CD4-positive, alpha-beta T cell treated with Interleukin-17A for 4 hours (primary cell): Measurements from ENCODE around the gene HMBS.
A peak's percentile ranks its signal among the peaks of the same experiment; 100 is the strongest.
"Not testable (repeated sequence)": the region's sequence is repeated elsewhere in the genome, so short reads cannot be mapped to it uniquely, and the experiment has no call there.

Source experiments
- DNase-seq: peaks from one replicate; pipeline ENCODE4 v3.0.0-alpha.2; 2020; ENCODE audit warnings: mixed read lengths

Gene HMBS

GRCh38 chr11:119084663-119085436 lies at the start of gene HMBS:
Gene HMBS (plus strand): TSS chr11:119084881. CDS start chr11:119085034, 153 bp downstream.
- DNase-seq, result peak; percentile 91

DNA sequence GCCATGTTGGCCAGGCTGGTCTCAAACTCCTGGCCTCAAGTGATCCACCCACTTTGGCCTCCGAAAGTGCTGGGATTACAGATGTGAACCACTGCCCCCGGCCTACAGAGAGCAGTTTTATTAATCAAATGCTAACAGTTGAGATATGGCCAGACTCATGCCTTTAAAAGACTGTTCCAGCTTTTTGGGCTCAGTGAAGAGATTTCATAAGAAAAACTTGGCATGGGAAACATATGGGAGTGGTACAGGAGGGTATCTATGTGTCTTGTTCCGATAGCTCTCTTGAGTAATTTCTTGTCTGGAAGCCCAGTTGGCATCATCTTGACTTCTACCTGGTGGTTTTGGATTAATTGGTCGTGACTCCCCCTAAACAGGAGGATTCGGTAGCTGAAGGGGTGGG lies 45.8 kb upstream of the HMBS start:
- no peak for DNase-seq

GRCh38 chr11:119039471-119039870 lies 45.2 kb upstream of the HMBS start:
- DNase-seq, result not testable (repeated sequence)

DNA sequence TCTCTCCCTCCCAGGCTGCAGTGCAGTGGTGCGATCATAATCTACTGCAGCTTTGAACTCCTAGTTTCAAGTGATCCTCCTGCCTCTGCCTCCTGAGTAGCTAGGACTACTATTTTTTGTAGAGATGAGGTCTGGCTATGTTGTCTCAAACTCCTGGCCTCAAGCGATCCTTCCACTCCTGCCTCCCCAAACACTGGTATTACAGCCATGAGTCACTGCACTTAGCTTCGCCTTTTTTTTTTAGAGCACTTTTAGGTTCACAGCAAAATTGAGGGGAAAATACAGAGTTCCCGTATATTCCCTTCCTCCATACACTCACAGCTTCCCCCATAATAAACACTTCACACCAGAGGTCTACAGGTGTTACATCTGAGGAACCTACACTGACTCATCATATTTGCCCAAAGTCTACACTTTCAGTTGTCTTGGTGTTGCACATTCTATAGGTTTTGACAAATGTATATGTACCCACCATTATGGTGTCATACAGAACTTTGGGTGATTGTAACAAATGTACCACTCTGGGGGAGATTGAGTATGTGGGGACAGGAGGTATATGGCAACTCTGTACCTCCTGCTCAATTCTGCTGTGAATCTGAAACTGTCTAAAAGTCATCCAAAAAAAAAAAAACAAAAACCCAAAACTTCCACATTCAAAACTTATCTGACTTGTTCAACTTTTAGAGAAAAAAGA lies 42.7 kb upstream of the HMBS start:
- no peak for DNase-seq

DNA sequence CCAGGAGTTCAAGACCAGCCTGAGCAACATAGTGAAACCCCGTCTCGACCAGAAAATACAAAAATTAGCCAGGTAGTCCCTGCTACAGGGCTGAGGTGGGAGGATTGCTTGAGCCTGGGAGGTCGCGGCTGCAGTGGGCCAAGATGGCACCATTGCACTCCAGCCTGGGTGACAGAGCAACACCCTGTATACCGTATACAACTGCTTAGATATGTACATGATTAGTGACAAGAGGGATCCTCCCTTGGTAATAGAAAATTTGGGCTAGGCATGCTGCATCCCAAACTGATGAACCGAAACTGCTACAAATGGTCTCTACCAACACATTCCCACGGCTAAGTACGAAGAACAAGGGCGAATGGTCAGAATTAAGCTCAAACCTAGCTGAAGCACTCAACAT lies 41.8 kb upstream of the HMBS start:
- DNase-seq, result no peak

- DNase-seq, result no peak
Measured at GRCh38 chr11:119044708-119045107, 40.0 kb upstream of the HMBS start.

DNA sequence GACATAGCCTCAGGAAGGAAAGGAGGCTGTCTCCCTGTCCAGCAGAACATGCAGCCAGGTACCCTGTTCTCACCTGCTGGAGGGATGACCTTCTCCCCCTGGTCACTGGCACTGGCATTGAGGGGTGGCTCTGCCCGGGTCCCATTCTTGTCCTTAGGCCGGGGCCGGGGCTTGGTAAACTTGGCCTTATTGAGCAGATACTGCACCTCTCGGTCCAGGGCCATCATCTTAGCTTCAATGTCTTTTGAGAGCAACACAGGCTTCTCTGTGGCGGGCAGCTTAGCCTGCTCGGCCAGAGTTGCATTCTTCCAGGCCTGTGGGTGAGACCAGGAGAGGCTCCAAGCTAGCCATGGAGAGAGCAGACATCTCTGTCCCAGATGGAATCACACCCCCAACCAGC lies 38.2 kb upstream of the HMBS start:
- no peak for DNase-seq

DNA sequence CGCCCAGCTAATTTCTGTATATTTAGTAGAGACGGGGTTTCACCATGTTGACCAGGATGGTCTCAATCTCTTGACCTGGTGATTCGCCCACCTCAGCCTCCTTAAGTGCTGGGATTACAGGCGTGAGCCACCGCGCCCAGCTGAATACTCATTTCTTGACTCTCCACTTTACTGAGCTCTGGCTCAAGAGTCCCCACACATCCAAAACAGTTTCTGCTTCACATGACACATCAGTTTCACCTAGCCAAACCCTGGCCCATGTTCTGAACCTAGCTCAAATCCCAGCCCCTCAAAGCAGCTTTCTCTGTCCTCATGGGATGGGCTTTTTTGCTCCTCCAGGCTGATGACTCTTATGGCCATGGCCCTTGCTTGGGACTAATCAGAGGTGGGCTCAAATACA lies 37.5 kb upstream of the HMBS start:
- DNase-seq, result no peak

GRCh38 chr11:119048644-119049043 lies 36.0 kb upstream of the HMBS start:
- no peak for DNase-seq

- no peak for DNase-seq
Measured at GRCh38 chr11:119049081-119049480, 35.6 kb upstream of the HMBS start.

GRCh38 chr11:119051440-119052162 lies 33.1 kb upstream of the HMBS start:
- DNase-seq, result no peak

GRCh38 chr11:119052163-119052814 lies 32.4 kb upstream of the HMBS start:
- no peak for DNase-seq

DNA sequence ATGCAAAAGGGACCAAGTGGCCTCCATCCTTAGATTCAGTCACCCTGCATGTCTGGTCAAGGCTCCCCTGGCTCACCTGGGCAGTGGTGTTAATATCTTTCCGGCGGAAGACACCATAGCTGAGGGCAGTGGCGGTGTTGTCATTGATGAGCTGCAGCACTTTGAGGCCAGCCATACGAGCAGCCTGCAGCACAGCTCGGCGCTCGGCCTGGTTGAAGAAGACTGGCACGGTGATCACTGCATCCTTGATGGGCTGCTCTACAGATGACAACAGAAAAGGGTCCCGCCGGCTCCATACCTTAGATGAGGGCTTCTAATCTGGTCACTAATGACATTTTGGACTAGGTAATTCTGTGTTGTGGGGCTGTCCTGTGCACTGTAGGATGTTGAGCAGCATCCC lies 30.3 kb upstream of the HMBS start:
- DNase-seq, result no peak

- no peak for DNase-seq
Measured at GRCh38 chr11:119055901-119056300, 28.8 kb upstream of the HMBS start.

DNA sequence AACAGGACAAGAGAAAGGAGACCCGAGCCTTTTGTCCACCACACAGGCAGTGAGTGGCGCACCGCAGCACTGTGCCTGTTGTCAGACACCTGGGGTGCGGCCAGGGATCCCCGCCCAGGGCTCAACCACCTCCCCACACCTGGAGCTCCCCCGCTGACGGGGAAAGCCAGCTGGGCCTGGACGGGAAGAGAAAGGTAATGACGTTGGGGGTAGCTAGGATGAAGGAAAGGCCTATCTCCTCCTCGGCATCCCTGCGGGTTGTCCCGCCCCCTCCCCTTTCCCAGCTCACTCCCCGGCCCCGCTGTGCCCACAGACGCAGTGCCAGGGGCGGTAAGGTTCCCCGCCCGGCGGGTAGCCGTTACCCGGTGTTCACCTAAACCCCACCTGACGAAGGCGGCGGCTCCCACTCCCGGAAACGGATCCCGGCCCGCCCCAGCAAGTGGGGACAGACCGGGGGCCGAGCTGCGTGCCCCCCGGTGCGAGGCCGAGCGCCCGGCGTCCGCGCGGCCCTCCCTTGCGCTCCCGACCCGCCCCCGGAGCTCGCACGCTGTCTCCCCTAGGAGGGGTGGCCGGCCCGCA lies 28.2 kb upstream of the HMBS start:
- DNase-seq, result peak; percentile 46

- DNase-seq, result peak; percentile 100
Measured at GRCh38 chr11:119057000-119057769, 27.5 kb upstream of the HMBS start, which contains the start of gene HYOU1. Gene HYOU1 (minus strand): TSS chr11:119057205. CDS start chr11:119056160, 1,045 bp downstream.

GRCh38 chr11:119059128-119059527 lies 25.6 kb upstream of the HMBS start:
- not testable (repeated sequence) for DNase-seq

DNA sequence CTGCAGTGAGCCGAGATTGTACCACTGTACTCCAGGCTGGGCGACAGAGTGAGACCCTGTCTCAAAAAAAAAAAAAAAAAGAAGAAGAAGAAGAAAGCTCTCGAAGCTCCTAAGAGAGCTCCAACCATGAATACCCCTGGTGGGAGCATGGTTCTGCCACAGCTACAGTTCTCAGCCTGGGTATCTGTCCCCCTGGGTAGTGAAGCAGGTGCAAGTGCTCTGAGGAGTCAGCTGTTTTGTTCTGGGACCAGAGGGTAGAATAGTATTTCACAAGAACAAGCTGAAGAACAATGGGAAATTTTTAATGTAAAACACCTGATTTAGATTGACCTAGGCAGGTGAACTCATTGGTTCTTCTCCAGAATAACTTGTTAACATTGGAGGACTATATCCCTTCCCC lies 23.4 kb upstream of the HMBS start:
- DNase-seq, result no peak

DNA sequence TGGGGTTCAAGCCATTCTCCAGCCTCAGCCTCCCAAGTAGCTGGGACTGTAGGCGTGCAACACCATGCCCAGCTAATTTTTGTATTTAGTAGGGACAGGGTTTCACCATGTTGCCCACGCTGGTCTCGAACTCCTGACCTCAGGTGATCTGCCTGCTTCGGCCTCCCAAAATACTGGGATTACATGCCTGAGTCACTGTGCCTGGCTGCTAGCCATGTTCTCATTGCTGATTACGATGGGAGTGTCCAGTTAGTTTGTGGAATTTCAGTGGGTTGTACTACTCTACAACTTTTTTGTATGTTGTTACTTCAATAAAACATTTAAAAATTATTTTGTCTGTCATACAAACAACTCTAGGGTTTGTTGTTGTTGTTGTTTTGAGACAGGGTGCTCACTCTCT lies 21.9 kb upstream of the HMBS start:
- DNase-seq, result no peak

DNA sequence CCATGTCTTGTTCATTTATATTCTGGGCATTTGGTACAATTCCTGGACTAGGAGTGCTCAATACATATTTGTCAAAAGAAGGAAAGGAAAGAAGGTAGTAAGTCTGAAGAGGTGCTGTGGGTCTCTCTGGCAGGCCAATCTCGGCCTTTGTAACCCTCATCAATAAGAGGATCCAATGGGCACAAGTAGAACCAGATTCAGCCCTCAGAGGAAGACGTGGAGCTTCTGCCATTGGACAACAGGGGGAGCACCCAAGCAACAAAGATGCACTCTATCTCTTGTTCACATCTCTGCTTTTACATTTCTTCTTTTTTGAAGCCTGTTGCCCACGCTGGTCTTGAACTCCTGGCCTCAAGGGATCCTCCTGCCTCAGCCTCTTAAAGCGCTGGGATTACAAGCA lies 19.3 kb upstream of the HMBS start:
- DNase-seq, result peak; percentile 59

DNA sequence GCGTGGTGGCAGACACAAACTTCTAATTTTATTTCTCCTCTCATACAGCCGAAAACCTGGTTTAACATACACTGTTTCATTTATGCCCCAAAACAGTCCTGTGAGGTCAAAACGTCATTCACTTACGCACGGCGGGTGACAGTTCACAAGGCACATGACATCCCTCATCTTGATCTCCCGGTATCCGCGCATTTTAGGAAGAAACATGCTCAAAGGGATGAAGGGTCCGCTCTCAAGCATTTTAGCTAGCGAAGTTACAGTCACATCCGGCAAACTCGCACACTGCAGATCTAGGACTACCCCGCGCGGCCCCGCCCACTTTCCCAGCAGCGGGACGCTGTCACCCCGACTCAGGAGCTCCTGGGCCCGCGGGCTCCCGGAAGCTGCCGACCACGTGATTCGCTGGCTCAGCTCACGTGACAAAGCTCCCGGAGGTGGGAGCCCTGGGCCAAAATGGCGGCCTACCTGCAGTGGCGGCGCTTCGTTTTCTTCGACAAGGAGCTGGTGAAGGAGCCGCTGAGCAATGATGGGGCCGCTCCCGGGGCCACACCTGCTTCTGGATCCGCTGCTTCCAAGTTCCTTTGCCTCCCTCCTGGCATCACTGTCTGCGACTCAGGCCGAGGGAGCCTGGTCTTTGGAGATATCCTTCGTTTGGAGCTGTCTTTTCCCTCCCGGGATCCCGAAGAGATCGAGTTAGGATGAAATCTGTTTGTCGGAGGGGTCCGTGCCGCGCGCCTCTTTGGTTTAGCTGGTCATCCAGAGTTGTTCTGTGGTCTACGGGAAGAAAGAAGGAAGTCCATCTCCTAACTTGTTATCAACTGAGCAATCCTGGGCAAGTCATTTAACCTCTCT lies 17.1 kb upstream of the HMBS start, which contains the start of gene VPS11:
Gene VPS11 (plus strand): TSS at position 448 of the 852 bp plus-strand sequence. CDS start 6 bp downstream, at position 454.
- peak; percentile 99 for DNase-seq
